Measurements from ENCODE around the gene NECTIN1.
"Not testable (repeated sequence)": the region's sequence is repeated elsewhere in the genome, so short reads cannot be mapped to it uniquely, and the experiment has no call there.

NECTIN1 gene

GRCh38 chr11:119616586-119617339, 112.2 kb downstream of the NECTIN1 start:
- DNase-seq (ENCODE audit: low spot score): no peak

- no peak for DNase-seq (ENCODE audit: low spot score)
Measured at GRCh38 chr11:119615882-119616196, 113.2 kb downstream of the NECTIN1 start.

DNA sequence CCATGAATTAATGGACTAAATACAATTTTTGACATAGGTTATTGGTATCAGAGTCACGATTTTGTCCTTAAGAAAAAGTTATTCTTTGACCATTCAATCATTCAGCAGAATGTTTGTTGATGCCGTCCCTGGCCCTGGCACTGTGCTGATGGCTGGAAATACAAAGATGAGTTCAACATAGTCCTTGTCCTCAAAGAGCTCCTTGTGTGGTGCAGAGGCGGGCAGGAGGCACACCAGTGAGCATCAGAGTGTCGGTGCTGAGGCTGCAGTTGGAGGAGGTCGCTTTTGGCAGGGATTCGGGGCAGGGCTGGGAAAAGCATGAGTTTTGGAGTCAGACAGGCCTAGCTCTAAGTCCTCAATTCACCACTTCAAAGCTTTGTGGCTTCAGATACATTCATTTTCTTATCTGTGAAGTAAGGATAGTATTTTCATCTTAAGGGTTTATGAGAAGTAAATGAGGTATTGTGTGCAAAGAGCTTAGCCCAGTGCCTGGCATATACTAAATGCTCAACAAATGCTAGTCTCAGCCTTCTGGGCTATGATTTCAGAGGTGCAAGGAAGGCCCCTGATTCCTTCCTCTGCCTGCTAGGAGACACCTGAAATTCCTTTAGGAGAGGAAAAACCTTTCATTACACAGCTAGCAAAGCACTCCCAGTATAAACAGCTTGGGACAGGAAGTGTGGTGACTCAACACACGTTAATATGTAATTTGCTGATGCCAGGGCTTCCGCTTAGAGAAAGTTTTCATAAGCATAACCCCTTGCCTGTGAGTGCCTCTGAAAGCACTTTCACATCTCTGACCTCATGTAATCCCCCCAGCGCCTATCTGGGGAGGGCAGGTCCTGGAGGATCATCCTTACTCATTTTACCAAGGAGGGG, 113.8 kb downstream of the NECTIN1 start:
- DNase-seq (ENCODE audit: low spot score): no peak

GRCh38 chr11:119614222-119615002, 114.6 kb downstream of the NECTIN1 start:
- no peak for DNase-seq (ENCODE audit: low spot score)

GRCh38 chr11:119612814-119613213, 116.2 kb downstream of the NECTIN1 start:
- DNase-seq (ENCODE audit: low spot score): no peak

GRCh38 chr11:119610836-119611426, 118.1 kb downstream of the NECTIN1 start:
- DNase-seq (ENCODE audit: low spot score): no peak

DNA sequence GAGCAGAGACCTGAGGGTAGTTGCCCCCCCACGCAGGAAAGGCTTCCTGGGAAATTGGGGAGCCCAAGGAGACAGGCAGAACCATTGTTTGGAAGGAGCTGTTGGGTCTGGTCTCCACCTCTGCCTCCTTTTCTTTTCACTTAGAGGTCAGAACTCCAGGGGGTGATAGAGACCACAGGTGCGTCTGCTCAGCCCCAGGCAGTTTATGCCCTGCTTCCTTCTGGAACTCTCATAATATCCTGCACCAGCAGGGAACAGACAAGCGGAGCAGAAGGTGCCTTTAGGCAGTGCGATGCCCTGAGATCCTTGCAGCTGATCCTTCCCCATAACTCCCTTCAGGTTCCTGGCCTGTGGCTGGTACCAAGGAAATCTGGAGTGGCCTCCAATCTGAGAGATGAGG, 120.2 kb downstream of the NECTIN1 start:
- no peak for DNase-seq (ENCODE audit: low spot score)

DNA sequence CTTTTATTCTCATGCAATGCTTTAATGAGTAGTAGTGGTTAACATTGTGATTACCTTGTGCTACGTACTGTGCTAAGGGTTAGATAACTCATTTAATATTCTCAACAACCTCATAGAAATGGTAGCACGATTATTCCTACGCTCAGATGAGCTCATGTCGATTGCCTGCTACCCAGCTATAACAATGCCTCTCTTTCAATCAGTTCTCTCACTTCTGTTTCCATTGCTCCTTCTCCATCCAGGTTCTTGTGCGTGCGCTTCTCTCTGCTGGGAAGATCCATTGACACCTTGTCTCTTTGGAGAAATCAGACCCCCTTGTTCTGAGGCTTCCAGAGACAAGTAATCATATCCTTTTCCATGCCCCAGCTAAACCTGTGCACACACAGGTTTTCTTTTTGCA, 120.8 kb downstream of the NECTIN1 start:
- DNase-seq (ENCODE audit: low spot score): no peak

GRCh38 chr11:119607726-119608125, 121.3 kb downstream of the NECTIN1 start:
- no peak for DNase-seq (ENCODE audit: low spot score)

DNA sequence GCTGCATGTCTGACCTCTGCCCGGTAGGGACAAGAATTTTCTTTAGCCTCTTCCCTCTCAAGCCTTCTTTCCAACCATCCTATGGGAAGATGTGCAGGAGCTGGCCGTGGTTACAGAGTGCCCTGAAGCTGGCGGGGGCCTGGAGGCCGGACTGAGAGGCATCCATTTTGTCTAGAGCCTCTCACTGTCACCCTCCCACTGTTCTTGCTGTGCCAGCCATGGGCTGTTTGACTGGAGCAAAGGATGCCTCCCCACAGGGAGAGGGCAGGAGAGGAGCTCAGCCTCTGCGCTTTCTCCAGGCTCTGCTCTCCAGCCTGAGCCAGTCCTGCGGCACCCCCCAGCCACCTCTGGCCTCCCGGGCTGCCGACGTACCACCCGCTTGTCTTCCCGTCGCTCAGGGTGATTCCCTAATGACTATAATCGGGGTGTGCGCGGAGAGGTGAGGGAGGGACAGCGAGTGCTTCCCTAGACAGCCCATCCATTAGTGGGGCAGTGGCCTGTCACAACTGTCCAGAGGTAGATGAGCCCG, 123.8 kb downstream of the NECTIN1 start:
- no peak for DNase-seq (ENCODE audit: low spot score)

GRCh38 chr11:119602745-119603373, 126.1 kb downstream of the NECTIN1 start:
- DNase-seq (ENCODE audit: low spot score): no peak

- no peak for DNase-seq (ENCODE audit: low spot score)
Measured at GRCh38 chr11:119599864-119600541, 129.0 kb downstream of the NECTIN1 start.

DNA sequence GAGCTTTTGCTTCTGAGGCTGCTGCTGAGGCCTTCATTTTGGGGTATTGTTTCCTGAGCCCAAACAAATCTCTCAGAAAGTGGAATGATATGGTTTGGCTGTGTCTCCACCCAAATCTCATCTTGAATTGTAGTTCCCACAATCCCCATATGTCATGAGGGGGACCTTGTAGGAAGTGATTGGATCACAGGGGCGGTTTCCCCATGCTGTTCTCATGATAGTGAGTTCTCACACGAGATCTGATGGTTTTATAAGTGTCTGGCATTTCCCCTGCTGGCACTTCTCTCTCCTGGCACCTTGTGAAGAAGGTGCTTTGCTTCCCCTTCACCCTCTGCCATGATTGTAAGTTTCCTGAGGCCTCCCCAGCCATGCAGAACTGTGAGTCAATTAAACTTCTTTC, 133.1 kb downstream of the NECTIN1 start:
- not testable (repeated sequence) for DNase-seq (ENCODE audit: low spot score)

GRCh38 chr11:119594639-119595249, 134.3 kb downstream of the NECTIN1 start:
- DNase-seq (ENCODE audit: low spot score): no peak

DNA sequence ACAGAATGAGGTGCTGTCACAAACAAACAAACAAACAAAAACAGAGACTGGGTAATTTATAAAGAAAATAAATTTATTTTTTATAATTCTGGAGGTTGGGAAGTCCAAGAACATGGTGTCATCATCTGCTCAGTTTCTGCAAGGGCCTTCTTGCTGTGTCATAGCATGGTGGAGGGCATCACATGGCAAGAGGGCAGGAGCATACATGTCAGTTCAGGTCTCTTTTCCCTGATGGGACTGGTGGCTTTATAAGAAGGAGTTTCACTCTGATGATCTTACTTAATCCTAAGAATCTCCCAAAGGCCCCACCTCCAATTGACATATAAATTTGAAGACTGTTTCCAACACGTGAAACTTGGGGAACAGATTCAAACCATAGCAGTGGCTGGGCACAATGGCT, 135.7 kb downstream of the NECTIN1 start:
- DNase-seq (ENCODE audit: low spot score): no peak

DNA sequence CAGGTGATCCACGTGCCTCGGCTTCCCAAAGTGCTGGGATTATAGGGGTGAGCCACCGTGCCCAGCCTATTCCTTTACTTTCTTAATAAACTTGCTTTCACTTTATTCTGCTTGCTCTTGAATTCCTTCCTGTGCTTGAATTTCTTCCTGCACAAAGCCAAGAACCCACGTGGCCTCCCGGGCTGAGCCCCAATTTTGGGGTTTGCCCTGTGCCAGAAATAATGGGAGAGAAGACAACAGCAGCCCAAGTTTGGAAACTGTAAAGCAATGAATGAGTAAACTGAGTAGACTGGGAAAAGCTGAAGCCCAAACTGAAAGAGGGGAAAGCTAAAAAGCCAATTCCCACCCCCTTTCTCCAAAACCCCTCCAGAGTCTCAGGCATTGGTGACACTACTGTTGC, 136.4 kb downstream of the NECTIN1 start:
- no peak for DNase-seq (ENCODE audit: low spot score)

DNA sequence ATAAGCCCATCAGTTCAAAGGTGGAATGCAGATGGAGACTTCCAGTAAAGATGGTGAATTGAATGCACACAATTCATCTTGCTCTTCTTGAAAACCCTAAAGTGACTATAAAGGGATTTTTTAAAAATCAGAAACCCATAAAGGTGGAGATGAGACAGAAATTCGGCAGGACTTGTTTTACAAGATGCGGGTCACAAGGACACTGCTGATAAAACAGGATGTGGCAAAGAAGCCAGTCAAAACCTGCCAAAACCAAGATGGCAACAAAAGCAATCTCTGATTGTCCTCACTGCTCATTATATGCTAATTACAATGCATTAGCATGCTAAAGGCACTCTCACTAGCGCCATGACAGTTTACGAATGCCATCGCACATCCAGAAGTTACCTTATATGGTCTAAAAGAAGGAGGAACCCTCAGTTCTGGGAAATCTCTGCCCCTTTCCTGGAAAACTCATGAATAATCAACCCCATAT, 137.1 kb downstream of the NECTIN1 start:
- no peak for DNase-seq (ENCODE audit: low spot score)

- DNase-seq (ENCODE audit: low spot score): no peak
Measured at GRCh38 chr11:119590651-119591351, 138.2 kb downstream of the NECTIN1 start.

GRCh38 chr11:119589001-119589400, 140.0 kb downstream of the NECTIN1 start:
- DNase-seq (ENCODE audit: low spot score): no peak

Measured in HuH-7 (cell line).